SW 1271 (cell line): ENCODE data around the gene EIF2AK3.
A peak's percentile ranks its signal among the peaks of the same experiment; 100 is the strongest.
"Not testable (repeated sequence)": the region's sequence is repeated elsewhere in the genome, so short reads cannot be mapped to it uniquely, and the experiment has no call there.

ENCODE experiments used
- DNase-seq, 2 experiments: peaks; one replicate each; lab custom pipeline; 2025; lab: John Stamatoyannopoulos, UW

The EIF2AK3 gene

DNA sequence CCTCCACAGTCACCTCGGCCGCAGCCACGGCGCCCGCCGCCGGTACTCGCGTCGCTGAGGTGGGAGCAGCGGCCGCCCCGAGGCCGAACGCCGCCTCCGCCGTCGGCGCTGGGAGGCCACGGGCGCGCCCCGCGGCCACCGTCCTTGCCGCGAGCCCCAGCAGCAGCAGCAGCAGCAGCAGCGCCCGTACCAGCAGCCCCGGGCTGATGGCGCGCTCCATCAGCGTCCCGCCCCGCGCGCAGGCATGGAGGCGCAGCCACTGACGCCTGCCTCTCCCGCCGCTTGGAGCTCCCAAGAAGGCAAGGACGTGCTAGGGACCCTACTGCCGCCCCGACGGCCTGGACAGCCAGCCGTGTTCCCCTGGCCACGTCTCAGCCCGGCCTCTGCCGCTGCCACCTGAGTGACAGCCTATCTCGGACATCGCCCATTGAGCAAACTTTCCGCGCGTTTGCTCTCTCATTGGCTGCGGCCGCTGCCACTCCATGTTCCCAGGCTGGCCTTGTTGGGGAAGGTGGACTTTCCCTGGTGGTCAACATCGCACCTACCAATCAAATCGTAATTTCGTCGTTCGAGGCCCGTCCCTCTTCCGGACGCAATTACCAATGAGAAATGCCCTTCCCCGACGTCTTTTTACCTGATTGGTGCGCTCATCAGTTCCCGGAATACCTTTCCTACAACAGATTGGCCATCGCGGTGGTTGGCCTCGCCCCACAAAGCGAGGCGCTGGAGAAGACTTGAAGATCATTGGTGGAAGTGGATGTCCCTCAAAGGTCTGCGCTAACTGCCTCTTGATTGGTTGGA is at the start of gene EIF2AK3:
Gene EIF2AK3, minus strand, starts transcription at position 410 of the 801 bp plus-strand sequence. Its CDS starts 190 bp downstream, at position 220.
- DNase-seq: peak; percentile 99 to 100

DNA sequence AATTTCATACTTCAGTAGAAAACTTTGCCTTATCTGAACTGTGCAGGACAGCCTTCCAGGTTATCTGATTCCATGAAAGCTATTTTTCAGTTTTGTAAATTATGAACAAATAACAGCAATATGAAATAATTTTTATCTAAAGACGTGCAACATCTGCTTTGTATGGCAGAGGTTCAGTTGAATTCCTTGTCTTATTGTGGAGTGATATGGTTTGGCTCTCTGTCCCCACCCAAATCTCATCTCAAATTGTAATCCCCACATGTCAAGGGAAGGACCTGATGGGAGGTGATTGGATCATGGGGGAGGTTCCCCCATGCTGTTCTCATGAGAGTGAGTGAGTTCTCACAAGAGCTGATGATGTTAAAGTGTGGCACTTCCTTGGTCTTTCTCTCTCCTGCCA is 46.1 kb upstream of the EIF2AK3 start:
- no peak for DNase-seq

DNA sequence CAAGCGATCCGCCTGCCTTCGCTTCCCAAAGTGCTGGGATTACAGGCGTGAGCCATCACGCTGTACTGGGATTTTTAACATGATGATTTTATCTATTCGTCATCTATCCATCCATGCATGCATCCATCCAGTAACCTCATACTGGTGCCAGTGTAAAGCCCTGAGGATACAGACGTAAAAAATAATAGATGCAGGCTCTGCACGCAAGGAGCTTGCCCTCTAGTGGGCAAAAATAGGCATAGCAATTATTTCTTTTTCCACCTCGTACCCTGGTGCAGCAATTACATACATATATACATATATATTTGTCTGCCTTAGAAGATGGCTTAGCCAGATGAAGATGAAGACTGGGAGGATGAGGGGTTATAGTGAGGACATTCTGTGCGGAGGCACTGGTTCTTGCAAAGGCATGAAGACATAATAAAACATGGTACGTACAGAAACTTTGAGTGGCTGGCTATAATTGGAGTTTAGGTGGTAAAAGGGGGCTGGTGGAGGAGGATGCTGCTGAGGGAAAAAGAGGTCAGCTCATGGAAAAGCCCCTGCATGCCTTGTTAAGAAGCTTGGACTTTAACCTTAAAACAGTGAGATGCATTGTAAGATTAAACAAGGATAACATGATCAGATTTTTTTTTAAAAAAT is 44.6 kb upstream of the EIF2AK3 start:
- peak in 1 of 2 experiments; percentile 46 for DNase-seq

DNA sequence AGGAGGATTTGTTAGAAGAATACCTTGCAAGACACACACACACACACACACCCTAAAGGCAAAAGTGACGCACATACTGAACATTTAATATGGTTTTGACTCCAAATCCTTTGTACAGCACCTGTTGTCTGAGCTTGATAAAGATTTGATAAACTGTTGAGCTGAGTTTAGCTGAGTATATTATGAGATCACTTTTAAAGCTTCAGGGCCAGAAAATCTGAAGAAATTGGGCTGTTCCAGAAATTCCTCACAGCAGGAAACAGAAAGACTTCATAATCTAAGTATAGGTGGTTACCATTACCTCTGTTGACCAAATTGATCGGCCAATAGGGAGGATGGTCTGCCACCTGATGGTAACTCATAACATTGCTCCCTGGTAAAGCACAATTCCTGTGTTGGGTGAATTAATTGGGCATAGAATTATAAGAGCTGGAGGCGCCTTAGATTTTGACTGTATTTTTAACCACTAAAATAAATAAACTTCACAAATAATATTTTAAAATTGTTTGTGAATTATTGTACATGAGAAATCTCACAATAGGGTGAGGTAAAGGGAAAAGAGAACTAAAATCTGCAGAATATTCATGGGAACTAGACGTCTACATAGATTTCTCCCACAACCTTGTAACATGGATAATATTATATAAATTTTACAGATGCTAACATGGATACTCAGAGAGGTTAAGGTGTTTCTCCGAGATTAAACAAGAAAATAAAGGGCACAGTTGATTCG is 42.4 kb upstream of the EIF2AK3 start:
- DNase-seq: peak in 1 of 2 experiments; percentile 22

DNA sequence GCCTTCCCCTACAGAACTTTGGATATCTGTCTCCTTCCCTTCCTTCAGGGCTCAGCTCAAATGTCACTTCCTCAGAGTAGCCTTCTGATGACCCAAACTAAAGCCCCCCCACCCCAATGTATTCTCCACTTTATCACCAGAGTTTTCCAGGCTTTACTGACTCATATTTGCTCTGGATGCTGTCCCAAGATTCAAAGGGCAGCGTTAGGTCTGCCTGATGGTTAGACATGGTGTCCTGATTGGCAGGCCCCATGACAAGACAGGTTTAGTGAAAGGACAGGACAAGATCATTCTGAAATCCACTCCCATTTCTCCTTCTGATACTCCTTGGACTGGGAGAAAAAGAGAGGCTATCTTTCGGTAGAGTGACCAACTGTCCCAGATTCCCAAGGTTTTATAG is 41.6 kb upstream of the EIF2AK3 start:
- no peak for DNase-seq

DNA sequence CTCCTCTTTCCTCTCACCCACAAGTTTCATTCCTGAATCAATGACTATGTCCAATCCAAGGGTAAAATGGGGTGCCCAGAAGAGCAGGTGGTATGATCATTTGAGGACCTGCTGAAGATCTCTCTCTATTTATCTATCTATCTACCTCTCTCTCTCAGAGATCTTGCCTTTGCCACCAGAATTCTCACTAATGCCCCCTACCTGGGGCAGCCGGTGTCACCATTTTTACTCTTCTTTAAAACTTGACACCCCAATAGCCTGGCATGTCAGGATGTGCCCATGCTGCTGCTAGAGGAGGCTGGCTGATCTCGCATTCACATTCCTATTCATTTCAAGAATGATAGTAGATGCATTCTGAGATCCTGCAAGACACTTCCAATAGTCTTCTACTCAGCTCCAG is 40.0 kb upstream of the EIF2AK3 start:
- no peak for DNase-seq

DNA sequence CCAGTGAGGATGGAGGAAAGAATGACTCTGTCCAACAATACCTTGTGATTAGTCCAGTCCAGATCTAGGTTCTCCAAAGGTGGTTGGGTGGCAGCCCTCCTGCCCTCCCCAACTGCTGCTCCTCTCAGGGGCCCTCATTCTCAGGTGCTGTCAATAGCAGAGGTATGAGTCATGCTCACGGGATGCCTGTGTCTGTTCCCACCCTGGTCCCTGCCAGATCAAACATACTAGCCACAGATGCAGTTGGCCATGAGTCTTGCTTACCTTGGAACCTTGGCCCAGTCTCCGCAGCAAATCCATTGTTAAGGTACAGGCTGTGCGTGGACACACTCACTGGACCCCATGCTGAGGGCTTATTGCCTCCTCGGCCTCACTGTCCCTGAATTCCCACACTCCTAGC is 39.3 kb upstream of the EIF2AK3 start:
- no peak for DNase-seq

DNA sequence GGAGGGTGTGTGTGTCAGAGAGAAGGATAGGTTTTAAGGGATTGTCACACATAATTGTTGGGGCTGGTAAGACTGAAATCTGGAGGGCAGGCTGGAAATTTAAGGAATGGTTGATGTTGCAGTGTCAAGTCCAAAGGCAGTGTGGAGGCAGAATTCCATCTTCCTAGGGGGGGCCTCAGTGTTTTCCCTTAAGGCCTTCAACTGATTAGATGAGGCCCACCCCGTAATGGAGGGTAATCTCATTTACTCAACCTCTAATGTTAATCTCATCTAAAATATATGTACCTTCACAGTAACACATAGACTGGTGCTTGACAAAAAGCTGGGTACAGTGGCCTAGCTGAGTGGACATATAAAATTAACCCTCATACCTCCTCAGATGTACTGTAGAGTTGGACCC is 33.4 kb upstream of the EIF2AK3 start:
- DNase-seq: no peak

DNA sequence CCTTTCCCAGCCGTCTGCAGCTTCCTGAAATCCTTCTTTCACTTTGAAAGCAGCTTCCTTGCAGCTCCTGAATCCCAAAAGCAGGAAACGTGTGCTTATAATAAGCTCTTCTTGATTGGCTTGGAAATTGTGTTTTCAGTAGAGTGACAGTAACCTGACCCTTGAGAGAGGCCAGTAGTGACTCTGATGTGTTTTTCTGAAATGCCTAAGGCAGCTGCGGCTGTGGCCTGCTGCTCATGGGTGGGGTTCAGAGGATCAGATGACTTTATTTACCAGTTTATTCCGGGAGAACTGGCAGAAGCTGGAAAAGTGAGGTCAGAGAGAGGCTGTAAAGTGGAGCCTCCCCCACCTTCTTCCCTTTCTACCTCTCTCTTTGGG is 32.3 kb upstream of the EIF2AK3 start:
- DNase-seq: peak in 1 of 2 experiments; percentile 35

DNA sequence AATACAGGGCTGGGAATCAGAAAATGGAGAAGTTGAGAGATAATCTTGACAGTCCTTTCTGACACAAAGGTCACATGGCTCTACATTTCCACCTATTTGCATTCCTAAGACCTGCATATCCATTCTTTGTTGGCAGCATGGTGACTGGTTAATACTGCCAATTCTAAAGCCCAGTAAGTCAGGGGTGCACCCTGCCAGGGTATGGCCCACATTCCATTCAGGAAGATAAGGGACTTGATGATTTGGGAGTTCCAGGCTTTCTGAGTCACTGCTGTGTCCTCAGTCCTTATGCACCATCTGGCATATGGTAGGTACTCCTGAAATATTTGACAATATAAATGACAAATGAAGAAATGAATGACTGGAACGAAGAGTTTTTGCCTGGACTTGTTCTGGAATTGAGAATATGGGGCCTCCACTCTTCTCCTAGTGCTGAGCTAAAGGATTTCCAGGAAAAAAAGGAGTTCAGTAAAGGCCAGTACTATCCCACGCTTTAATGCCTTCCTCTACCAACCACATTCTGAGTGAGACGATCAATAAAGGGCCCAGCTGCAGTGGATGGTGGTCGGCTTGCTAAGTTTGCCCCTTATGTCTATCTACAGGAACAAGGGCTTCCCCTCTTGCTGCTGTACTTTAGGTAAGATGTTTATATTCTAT is 31.7 kb upstream of the EIF2AK3 start:
- DNase-seq: no peak

DNA sequence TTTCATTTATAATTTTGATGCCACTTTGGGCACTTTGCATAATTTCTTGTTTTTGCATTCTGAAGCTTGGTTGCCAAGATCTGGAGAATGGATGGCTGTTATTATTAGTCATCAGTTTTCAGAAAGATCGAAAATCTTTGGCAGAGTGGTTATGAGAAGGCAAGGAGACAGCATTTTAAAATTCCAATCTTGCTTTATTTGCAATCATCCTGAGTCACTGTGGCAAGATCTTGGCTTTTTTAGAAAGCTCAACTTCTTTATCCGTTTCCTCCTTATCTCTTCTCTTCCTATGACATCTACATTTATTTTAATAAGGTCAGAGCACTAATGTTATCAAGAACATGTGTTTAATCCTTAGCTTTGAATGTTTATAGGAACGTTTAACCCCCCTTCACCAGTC is 31.1 kb upstream of the EIF2AK3 start:
- DNase-seq: no peak

DNA sequence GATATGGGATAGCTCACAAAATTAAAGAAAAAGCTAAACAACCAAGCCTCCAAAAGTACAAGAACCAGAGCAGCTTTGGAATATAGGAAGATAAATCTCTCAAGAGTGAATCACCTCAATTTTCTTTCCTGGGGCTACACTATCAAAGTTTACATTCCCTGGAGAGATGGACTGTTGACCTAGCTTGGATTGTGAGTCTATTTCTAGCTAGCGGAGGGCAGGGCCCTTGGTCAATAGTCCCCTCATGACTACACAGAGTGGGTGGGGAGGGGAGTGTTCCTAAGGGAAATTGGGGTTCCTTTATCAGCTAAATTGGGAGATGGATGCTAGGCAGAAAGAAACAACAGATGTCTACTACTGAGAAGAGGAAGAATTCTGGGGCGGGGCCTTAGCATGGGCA is 29.9 kb upstream of the EIF2AK3 start:
- no peak for DNase-seq

DNA sequence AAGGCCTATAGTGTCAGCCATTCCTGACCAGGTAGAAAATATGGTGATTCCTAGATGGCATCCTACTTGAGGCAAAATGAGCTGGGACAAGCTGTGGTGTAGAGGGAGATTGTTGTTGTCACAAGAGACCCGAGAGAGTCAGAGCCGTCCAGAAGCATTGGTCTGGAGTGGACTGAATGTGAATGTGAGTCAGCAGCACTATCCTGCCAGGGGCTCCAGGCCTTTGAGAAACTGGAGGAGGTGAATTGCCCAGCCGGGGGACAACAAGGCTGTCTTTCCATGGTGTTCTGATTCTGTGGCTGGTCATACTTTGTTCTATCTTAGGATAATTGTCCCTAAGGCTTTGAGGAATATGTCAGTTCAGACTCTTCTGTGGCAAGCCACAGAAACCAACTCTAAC is 29.4 kb upstream of the EIF2AK3 start:
- no peak for DNase-seq

DNA sequence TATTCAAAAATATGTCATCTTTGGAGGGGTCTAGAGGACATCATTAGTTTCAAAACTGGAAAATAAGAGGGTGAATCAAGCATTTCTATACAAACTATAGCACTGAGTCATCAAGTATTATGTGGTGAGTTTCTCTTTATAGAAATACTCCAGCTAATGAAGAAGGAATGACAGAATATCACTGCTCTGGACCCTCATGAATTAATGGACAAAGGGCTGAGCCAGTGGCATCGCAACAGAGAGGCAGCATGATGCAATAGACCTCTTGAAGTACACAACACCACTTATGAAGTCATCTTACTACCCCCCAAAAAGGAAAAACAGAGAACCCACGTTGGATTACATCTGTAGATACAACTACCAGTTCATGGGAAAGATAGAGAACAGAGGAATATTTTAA is 27.4 kb upstream of the EIF2AK3 start:
- DNase-seq: no peak

DNA sequence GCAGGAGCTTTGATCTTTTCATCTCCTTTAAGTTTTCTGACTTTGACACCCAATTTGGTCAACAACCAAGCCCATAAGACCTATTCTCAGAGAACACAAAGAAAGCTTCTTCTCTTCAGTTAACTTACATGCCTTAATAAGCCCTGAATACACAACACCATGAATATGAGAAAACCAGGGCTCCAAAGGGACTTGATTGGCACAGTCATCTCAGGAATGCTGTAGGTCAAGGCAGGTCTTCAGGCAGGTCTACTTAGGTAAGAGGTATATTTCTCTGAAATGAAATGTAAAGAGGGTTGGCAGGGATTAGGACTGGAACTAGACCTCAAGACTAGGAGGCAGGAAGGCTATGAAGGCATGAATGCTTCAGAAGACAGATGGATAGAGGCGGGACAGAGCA is 24.4 kb upstream of the EIF2AK3 start:
- no peak for DNase-seq

DNA sequence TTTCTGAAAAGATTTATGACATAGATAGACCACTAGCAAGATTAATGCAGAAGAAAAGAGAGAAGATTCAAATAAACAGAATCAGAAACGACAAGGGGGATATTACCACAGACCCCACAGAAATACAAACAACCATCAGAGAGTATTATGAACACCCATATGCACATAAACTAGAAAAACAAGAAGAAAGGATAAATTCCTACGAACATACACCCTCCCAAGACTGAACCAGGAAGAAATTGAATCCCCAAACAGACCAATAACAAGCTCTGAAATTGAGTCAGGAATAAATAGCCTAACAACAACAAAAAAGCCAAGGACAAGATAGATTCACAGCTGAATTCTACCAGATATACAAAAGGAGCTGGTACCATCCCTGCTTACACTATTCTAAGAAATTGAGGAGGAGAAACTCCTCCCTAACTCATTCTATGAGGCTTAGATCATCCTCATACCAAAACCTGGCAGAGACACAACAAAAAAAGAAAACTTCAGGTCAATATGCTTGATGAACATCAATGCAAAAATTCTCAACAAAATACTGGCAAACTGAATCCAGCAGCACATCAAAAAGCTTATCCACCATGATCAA is 18.1 kb upstream of the EIF2AK3 start:
- not testable (repeated sequence) for DNase-seq

DNA sequence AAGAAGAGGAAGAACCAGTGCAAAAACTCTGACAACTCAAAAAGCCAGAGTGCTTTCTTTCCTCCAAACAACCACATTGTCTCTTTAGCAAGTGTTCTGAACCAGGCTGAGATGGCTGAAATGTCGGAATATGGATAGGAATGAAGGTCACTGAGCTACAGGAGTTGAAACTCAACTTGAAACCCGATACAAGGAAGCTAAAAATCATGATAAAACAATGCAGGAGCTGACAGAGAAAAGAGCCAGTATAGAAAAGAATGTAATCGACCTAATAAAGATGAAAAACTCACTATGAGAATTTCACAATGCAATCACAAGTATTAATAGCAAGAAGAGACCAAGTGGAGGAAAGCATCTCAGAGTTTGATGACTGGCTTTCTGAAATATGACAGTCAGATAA is 15.0 kb upstream of the EIF2AK3 start:
- DNase-seq: no peak

DNA sequence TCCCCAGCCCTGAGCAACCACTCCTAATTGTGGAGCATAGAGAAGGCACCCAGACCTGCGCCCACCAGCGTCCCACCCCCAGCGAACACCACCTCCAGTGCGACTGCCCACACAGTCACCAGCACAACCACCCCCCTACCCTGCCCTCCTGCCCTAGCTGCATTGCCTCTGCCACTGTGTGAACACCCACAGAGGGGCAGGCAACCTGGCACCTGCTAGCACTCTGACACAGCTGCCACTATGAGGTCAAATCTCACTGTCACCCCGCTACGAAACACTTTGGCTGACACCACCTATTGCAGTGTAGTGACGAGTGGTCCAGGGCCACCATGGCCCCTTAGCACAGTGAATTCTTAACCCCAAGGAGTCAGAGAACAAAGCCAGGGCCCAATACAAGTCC is 14.1 kb upstream of the EIF2AK3 start:
- DNase-seq: no peak

DNA sequence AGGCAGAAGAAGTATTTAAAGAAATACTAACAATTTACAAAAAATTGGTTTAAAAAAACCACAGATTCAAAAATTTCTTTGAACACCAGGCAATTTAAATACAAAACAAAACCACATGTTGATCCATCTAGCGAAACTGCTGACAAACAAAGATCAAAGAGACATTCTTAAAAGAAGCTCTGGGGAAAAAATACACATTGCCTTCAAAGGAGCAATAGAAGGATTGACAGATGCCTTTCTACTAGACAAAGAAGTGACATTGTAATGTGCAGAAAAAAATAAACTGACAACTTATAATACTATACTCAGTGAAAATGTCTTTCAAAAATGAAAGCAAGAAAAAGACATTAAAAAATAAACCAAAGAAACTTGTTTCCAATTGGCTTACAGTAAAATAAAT is 12.6 kb upstream of the EIF2AK3 start:
- no peak for DNase-seq

DNA sequence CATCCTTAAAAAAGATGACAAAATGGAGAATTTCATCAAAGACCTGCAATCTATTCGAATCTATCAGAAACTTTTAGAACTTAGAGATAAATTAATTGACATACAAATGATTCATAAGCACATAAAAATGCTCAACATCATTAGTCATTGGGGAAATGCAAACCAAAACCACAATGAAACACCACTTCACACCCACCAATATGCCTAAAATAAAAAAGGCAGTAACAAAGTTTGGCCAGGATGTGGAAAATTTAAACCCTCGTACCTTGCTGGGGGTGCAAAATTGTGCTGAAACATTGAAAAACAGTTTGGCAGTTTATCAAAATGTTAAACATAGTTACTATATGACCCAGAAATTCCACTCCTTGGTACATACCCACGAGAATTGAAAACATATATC is 11.5 kb upstream of the EIF2AK3 start:
- no peak for DNase-seq

DNA sequence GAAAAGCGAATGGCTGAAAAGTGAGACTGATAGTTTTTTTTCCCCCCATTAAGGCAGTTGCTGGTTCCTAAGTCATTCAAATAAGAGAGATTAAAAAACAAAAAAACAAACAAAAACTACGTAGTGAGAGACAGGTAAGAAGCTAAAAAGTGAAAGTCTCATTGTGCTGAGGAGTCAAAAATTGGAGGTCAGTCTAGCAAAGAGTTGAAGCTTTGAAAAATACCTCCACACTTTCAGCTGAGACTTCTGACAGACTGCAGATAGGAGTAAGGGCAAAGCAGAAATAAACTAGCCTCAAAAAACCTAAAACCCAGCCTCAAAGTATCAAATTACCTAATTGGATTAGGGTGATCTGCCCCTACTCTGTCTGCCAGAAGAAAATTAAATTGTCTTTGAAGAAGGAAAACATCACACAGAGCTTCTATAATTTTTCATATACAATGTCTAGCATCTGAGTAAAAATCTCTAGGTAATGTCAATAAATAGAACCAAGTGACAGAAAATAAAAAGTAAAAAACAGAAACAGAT is 10.9 kb upstream of the EIF2AK3 start:
- no peak for DNase-seq

DNA sequence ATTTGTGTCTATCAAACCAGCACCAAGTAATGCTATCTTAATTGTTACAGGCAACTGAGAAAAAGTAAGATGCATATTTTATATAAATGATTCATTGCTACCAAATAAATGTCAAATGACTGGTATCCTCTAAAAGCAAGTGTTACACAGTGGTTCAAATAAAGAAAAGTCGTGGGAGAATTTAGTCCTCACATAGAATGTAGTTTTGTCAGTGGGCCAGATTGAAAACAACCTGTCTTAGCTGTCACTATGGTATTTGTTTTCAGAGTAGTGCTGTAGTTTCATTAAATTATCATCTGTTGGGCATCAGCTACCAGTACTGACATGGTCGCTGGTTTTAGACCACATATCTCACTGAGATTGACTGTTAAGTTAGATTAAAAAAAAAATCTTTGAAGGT is 10.2 kb upstream of the EIF2AK3 start:
- DNase-seq: no peak
